HCT116 (cell line): Measurements from ENCODE around the gene EIF5AL1.

Experiments
- EZH2 ChIP-seq: fragments of 200-600 bp; sonication (generic); IDR thresholded peaks from 2 replicates; pipeline ENCODE4 v1.6.1; 2017; ENCODE audit warnings: antibody characterized with exemption, mixed run types
- POLR2A ChIP-seq: IDR thresholded peaks from 2 replicates; pipeline ENCODE4 v1.7.0; 2011; ENCODE audit warnings: borderline replicate concordance; ENCODE audit not compliant: insufficient read depth, insufficient read length; ENCODE audit errors: extremely low read depth
- POLR2AphosphoS5 ChIP-seq: IDR thresholded peaks from 2 replicates; pipeline ENCODE4 v1.6.1; 2011; ENCODE audit warnings: mild to moderate bottlenecking, low read depth, low read length, moderate library complexity
- SP1 ChIP-seq: IDR thresholded peaks from 2 replicates; pipeline ENCODE4 v1.6.1; 2012; ENCODE audit warnings: low read depth
- ZNF274 ChIP-seq: fragments of 200-500 bp; sonication (Bioruptor generic); IDR thresholded peaks from 2 replicates; pipeline ENCODE4 v1.6.1; 2014; ENCODE audit warnings: mild to moderate bottlenecking, low read depth, low read length, inconsistent platforms
- TF ChIP-seq, protein P1 (sequence below), 3 experiments: fragments of 200-600 bp in 1 of 3; sonication (generic) in 1 of 3; IDR thresholded peaks in 2 of 3; conservative IDR thresholded peaks in 1 of 3; 2 replicates each; pipeline ENCODE4 v1.5.1; 2012 to 2017; ENCODE audit warnings: low read depth in 2 of 3, low read length in 2 of 3, antibody characterized with exemption in 1 of 3, borderline replicate concordance in 1 of 3, control low read depth in 1 of 3, mild to moderate bottlenecking in 1 of 3, mixed read lengths in 1 of 3, mixed run types in 1 of 3, moderate library complexity in 1 of 3; ENCODE audit not compliant: insufficient read depth in 1 of 3
- TF ChIP-seq, protein P2 (sequence below): IDR thresholded peaks from 2 replicates; pipeline ENCODE4 v1.6.1; 2011; ENCODE audit warnings: mild to moderate bottlenecking, low read length, moderate library complexity; ENCODE audit not compliant: insufficient replicate concordance; ENCODE audit errors: extremely low read depth
- TF ChIP-seq, protein P3 (sequence below): IDR thresholded peaks from 2 replicates; pipeline ENCODE4 v1.6.1; 2012; ENCODE audit warnings: low read depth

- no peak for TF ChIP-seq POLR2A
- TF ChIP-seq, protein P1, sequence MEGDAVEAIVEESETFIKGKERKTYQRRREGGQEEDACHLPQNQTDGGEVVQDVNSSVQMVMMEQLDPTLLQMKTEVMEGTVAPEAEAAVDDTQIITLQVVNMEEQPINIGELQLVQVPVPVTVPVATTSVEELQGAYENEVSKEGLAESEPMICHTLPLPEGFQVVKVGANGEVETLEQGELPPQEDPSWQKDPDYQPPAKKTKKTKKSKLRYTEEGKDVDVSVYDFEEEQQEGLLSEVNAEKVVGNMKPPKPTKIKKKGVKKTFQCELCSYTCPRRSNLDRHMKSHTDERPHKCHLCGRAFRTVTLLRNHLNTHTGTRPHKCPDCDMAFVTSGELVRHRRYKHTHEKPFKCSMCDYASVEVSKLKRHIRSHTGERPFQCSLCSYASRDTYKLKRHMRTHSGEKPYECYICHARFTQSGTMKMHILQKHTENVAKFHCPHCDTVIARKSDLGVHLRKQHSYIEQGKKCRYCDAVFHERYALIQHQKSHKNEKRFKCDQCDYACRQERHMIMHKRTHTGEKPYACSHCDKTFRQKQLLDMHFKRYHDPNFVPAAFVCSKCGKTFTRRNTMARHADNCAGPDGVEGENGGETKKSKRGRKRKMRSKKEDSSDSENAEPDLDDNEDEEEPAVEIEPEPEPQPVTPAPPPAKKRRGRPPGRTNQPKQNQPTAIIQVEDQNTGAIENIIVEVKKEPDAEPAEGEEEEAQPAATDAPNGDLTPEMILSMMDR (IDR thresholded peaks at IDR 0.05 in 2 of 3, conservative IDR thresholded peaks at IDR 0.05 in 1 of 3; ENCODE audit: borderline replicate concordance in 1 of 3, insufficient read depth in 1 of 3, low read depth in 2 of 3, low read length in 2 of 3): no peak
- no peak for TF ChIP-seq SP1
- no peak for TF ChIP-seq POLR2AphosphoS5
- TF ChIP-seq EZH2: no peak
- TF ChIP-seq, protein P2, sequence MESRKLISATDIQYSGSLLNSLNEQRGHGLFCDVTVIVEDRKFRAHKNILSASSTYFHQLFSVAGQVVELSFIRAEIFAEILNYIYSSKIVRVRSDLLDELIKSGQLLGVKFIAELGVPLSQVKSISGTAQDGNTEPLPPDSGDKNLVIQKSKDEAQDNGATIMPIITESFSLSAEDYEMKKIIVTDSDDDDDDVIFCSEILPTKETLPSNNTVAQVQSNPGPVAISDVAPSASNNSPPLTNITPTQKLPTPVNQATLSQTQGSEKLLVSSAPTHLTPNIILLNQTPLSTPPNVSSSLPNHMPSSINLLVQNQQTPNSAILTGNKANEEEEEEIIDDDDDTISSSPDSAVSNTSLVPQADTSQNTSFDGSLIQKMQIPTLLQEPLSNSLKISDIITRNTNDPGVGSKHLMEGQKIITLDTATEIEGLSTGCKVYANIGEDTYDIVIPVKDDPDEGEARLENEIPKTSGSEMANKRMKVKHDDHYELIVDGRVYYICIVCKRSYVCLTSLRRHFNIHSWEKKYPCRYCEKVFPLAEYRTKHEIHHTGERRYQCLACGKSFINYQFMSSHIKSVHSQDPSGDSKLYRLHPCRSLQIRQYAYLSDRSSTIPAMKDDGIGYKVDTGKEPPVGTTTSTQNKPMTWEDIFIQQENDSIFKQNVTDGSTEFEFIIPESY: no peak
- TF ChIP-seq, protein P3, sequence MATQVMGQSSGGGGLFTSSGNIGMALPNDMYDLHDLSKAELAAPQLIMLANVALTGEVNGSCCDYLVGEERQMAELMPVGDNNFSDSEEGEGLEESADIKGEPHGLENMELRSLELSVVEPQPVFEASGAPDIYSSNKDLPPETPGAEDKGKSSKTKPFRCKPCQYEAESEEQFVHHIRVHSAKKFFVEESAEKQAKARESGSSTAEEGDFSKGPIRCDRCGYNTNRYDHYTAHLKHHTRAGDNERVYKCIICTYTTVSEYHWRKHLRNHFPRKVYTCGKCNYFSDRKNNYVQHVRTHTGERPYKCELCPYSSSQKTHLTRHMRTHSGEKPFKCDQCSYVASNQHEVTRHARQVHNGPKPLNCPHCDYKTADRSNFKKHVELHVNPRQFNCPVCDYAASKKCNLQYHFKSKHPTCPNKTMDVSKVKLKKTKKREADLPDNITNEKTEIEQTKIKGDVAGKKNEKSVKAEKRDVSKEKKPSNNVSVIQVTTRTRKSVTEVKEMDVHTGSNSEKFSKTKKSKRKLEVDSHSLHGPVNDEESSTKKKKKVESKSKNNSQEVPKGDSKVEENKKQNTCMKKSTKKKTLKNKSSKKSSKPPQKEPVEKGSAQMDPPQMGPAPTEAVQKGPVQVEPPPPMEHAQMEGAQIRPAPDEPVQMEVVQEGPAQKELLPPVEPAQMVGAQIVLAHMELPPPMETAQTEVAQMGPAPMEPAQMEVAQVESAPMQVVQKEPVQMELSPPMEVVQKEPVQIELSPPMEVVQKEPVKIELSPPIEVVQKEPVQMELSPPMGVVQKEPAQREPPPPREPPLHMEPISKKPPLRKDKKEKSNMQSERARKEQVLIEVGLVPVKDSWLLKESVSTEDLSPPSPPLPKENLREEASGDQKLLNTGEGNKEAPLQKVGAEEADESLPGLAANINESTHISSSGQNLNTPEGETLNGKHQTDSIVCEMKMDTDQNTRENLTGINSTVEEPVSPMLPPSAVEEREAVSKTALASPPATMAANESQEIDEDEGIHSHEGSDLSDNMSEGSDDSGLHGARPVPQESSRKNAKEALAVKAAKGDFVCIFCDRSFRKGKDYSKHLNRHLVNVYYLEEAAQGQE: no peak
- no peak for TF ChIP-seq ZNF274
These were observed 34.9 kb upstream of the EIF5AL1 start for GRCh38 chr10:79477456-79477855.
